SIG-M5 treated with dmso at 0.1 percent for 504 hours (cell line): ENCODE data around the gene C1QTNF12.
"Not testable (repeated sequence)": the region's sequence is repeated elsewhere in the genome, so short reads cannot be mapped to it uniquely, and the experiment has no call there.

Experiments
- DNase-seq: peaks from one replicate; lab custom pipeline; 2025; ENCODE audit not compliant: unreplicated experiment; lab: John Stamatoyannopoulos, UW

C1QTNF12 gene

GRCh38 chr1:1259951-1260600 lies 13.6 kb upstream of the C1QTNF12 start:
- DNase-seq: peak; percentile 30

GRCh38 chr1:1259540-1259939 lies 13.0 kb upstream of the C1QTNF12 start:
- no peak for DNase-seq

- DNase-seq: no peak
Observed at GRCh38 chr1:1259119-1259488, 12.6 kb upstream of the C1QTNF12 start.

DNA sequence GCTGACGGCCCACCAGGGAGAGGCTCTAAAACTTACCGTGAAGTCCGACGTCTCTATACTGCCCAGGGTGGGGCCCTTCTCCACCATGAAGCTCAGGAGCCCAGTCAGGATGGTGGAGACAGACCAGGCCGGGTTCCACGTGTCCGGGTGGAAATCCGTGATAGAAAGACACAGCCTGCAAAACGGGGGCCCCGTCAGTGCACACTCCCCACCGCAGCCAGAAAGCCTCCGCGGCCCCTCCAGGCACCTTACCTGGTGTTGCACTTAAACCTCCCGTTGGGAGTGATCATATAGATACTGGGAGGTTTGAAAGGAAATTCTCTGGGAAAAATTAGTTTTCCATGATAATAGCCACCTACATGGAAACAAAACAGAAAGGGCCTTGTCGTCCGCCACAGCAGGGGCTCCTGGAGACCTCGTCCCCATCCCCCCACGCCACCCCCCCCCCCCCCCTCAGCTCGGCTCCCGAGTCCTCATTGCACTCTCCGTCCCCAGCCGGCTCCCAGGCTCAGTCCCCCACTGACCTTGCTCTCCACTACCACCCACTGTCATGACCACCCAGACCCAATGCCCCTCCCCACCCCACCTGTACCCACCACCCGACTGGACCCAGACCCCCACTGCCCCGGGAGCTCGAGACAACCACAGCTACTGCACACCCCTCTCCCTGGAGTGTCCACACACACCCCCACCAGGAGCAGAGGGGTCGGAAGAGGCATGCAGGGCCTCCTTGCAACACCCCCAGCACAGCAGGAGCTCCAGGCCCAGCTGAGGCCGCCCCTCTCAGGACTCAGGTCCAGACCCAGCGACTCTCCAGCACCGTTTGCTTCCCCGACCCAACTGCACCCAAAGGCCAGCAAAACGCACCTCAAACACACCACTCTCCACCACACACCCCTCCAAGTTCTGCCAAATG lies 10.7 kb upstream of the C1QTNF12 start:
- no peak for DNase-seq

DNA sequence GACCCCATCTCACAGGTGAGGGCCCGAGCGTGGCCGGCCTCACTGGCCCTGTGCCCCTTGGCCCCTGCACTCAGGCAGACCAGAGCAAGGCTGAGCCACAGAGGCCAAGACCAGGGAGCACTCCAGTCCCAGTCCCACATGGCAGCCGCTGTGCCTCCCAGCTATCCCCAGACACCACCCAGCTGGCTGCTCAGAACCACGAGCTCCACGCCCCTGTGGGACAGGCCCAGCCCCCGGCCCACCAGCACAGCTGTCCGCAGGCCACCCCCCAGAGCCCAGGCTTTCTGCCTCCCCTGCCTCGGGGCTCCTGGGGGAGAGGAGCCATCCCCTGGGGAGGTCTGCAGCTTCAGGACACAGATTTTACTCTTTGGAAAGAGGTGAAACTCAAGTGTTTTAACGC lies 9.1 kb upstream of the C1QTNF12 start:
- no peak for DNase-seq

DNA sequence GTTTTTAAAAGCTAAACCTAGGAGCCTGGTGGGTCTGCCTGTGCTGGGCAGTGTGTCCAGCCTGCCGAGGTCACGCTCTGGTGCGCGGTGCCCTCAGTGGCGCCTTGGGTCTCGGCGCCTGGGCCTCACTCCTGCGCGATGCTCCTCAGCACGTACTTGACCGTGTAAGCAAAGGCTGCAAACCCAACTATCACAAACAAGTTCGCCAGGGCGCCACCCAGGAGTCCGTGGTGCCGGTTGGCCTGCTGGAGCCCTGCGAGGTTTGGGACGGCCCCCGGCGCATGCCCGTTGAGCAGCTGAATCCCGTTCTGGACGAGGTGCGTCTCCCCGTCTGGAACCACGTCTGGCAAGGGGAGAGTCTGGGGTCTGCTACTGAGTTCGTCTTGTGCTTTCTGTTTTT lies 8.6 kb upstream of the C1QTNF12 start:
- no peak for DNase-seq

- DNase-seq: no peak
Observed at GRCh38 chr1:1254667-1254998, 8.1 kb upstream of the C1QTNF12 start.

DNA sequence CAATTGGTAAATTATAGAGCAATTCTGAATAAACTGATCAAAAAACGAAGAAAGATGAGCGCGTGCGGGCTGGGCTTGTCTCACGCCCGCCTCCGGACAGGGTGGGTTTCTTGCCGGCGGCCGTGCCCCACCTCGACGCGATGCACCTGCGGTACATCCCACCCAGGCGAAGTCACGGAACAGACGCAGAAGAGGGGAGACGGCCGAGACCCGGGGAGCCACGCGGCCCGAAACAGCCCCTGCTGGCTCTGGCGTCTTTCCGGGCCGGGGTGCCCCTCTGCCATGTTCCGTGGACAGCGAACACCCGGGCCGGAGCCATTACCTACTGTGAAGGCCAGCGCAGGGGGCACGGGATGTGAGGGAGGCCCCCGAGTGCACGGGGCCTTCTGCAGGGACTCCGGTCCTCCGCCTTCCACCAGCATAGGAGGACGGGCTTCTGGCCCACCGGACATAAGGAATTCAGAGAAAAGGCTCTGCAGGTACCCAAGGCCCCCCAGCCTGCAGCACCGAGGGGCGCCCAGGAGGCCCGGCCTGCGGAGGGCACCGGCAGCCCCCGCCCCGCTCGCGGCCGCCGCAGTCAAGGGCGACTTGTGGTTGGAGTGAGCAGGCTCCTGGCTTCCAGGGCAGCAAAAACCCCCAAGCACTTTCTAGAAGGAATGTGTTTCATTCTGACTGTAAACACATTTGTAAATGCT lies 7.6 kb upstream of the C1QTNF12 start:
- DNase-seq: no peak

DNA sequence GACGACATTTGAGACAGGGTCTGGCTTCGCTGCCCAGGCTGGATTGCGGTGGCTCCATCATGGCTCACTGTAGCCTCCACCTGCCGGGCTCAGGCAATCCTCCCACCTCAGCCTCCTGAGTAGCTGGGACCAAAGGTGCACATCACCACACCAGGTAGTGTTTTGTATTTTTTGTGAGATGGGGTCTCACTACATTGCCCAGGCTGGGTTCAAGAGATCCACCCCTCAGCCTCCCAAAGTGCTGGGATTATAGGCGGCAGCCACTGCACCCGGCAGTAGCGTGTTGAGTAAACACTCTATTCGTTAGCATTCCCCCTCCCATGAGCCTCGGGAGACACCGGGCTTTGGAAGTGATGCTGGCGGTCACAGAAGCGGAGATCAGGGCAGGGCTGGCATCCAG lies 6.8 kb upstream of the C1QTNF12 start:
- no peak for DNase-seq

GRCh38 chr1:1250786-1251284 lies 4.3 kb upstream of the C1QTNF12 start:
- no peak for DNase-seq

GRCh38 chr1:1248009-1248913 lies 1.7 kb upstream of the C1QTNF12 start:
- DNase-seq: not testable (repeated sequence)

DNA sequence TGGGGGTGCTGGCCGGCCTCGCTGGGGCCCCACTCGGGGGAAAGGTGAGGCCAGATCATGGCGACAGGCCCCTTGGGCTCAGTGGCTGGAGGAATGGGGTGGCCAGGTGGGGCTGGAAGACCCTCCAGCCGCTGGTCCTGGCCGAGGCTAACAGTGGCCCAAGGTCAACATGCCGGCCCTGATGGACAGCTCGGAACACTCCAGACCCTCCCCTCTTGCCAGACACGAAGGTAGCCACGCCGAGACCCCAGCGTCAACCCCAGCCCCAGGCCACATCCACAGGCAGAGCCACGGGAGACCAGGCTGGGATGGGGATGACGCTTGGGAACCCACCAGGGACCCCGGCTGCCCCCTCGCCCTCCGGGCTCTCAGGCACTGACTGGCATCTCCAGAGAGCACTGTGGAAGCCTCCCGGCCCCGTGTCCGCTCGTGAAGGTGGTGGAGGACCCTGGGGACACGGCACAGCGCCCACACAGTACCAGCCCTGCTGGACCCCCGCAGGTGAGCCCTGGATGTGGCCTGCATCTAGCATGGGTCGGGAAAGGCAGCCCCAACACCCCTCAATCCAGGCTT lies 905 bp upstream of the C1QTNF12 start:
- DNase-seq: no peak

DNA sequence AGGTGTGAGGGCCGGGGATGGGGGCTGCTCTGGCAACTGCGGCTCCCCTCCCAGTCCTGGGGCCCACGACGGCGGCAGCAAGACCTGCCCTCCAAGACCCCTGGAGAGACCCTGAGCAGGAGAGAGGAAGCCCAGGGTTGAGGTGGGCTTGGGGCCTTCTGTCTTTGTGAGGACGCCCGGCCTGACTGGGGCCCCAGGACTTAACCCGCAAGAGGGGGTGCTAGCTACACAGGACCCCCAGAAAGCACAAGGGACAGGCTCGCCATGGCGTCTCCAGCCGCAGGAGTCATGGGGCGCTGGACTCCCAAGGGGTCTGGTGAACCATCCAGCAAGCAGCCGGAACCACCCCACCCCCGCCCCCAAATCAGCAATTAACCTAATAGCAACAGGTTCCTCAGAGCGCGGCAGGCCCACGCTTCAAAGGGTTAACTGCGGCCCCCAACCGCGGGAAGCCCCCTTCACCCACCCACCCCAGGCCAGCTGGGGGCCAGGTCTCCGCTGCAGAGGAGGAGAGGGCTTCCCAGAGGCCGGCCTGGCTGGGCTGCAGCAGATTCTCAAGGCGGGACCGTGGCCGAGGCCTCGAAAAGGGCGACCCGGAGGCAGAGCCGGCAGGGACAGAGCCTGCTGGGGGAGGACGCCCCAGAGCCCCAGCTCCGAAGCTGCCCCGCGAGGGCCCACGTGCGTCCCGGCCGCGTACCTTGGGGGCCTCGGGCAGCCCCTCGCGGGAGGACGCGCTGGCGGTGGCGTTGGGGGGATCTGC lies 525 bp downstream of the C1QTNF12 start:
- DNase-seq: no peak

- DNase-seq: no peak
Observed at GRCh38 chr1:1245178-1245816, 1.2 kb downstream of the C1QTNF12 start.

DNA sequence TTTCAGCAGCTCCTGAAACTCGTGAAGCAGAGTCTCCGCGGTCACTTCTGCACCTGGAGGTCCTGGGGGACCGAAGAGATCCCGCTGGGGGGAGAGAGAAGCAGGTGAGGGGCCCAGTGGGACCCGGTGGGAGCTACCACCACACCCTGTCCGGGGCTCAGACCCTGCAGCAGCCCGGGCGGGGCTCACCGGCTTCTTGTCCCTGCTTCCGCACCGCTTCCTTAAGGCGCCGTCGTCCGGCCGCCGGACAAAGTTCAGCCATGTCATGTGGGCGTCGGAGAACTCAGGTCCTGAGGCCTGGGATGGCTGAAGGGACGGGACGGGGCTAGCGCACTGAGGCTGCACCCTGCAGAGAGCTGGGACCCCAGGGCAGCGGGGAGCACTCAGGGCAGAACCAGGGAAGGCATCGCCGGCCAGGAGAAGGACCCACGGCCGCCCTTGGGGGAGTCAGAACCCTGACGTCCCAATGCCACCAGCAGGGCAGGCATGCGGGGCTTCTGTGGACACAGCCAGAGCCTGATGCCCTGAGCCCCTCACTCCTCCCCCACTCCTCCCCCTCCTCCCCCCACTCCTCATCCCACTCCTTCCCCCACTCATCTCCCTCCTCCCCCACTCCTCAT lies 2.2 kb downstream of the C1QTNF12 start:
- DNase-seq: no peak

DNA sequence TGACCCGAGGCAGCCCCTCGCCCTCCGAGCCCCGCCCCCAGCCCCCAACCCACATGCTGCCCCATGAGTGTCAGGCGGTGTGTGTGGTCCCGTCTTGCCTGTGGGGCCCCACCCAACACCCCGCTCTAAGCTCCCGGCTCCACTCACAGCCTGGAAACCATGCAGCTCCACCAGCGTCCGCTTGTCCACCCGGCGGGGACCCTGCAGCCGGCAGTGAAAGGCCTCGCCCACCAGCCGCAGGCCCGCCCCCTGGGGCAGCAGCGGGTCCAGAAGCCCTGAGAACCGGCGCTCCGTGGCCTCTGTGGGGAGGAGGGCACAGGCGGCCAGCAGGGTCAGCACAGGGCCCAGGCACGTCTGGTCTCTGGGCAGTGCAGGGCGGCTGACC lies 2.7 kb downstream of the C1QTNF12 start:
- DNase-seq: no peak

DNA sequence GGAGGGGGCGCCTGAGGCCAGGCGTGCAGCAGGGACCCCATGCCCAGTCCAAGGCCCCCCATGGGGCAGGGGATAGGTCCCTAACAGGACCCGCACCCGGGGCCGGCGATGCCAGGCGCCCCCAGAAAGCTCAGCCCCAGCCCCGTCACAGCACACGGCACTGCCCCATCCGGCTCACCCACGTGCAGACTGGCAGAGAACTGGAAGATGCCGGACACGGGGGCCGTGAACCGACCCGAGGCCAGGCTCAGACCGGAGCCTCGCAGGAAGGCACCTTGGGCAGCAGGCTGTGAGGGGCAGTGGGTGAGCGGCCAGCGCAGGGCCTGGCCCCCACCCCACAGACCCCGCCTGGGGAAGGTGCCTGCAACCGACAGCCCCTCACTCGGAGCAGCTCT lies 3.3 kb downstream of the C1QTNF12 start:
- DNase-seq: no peak

DNA sequence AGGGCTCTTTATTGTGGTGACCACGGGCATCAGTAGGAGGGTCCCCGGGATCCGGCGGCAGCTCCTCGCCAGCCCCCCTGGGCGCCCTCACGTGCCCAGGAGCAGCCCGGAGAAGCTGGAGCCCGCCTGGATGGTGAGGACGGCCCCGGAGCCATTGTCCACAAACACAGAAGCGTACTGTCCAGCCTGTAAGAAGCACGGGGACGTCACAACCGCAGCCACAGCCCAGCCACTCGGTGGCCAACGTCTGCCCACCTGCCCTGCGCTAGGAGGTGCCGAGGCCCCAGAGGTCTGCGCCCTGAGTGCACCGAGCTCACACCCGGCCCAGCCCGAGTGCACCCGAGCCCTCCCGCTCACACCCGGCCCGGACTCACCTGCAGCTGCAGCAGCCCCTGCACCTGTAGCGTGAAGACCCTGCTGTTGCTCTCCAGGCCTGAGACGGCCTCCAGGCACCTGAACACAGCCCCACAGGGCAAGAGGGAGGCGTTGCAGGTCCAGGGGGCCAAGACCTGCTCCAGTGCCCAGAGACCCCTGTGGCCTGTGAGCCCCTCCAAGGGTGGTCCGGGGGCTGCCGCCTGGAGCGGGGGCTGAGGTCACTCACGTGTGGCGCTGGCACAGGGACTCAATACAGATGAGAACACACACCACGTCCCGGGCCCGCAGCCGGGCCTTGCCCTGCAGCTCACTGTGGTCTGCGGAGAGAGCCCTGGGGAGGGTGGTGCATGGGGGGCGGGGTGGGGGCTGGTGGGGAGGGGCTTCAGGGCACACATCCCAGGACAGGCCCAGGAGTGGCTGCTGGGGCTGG lies 3.9 kb downstream of the C1QTNF12 start:
- DNase-seq: no peak
